Retinal pigment epithelial cell (primary cell): ENCODE results near the gene PPM1A.

Source experiments
- DNase-seq: peaks from one replicate; pipeline ENCODE4 v3.0.0-alpha.2; 2010; ENCODE audit warnings: low read depth
- H3K4me3 ChIP-seq: 2 replicates; pipeline ENCODE4 v1.5.1; 2011; ENCODE audit warnings: mild to moderate bottlenecking, low read length, control low read depth, moderate library complexity
- TF ChIP-seq, protein P1 (sequence below): conservative IDR thresholded peaks from 2 replicates; pipeline ENCODE4 v1.5.1; 2011; ENCODE audit warnings: low read depth, low read length, control low read depth, inconsistent platforms

The PPM1A gene

DNA sequence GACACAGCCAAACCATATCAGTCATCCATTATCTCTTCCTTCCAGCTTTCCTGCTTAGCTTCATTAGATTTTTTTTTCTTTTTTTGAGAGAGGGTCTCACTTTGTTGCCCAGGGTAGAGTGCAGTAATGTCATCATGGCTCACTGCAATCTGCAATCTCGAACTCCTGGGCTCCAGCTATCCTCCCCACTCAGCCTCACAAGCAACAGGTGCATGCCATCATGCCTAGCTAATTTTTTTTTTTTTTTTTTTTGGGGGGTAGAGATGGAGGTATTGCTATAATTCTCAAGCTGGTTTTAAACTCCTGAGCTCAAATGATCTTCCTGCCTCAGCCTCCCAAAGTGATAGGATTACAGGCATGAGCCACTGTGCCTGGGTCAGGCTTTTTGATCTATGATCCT is 38.3 kb upstream of the PPM1A start:
- no peak overlapping the region for H3K4me3 ChIP-seq
- no peak for DNase-seq
- TF ChIP-seq, protein P1, sequence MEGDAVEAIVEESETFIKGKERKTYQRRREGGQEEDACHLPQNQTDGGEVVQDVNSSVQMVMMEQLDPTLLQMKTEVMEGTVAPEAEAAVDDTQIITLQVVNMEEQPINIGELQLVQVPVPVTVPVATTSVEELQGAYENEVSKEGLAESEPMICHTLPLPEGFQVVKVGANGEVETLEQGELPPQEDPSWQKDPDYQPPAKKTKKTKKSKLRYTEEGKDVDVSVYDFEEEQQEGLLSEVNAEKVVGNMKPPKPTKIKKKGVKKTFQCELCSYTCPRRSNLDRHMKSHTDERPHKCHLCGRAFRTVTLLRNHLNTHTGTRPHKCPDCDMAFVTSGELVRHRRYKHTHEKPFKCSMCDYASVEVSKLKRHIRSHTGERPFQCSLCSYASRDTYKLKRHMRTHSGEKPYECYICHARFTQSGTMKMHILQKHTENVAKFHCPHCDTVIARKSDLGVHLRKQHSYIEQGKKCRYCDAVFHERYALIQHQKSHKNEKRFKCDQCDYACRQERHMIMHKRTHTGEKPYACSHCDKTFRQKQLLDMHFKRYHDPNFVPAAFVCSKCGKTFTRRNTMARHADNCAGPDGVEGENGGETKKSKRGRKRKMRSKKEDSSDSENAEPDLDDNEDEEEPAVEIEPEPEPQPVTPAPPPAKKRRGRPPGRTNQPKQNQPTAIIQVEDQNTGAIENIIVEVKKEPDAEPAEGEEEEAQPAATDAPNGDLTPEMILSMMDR: no peak

DNA sequence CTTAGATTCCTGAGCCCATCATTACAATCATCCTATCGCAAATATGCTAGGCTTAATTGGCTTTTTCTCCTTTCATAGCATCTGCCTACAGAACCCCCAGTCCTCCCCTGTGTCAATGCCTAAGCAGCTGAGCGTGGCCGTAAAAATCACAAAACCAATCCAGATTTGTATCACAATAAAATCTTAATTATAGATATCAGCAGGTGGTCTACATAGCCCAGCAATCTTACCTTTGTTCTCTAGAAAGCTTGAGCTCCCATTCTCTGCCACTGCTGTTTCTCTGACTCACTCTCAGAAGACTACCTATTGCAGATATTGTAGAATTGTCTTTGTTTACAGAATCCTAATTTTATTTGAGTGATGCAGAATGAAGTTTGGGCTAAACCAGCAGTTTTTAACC is 37.9 kb upstream of the PPM1A start:
- TF ChIP-seq, protein P1: no peak
- no peak for DNase-seq
- no peak overlapping the region for H3K4me3 ChIP-seq

GRCh38 chr14:60212503-60213371 is 36.3 kb upstream of the PPM1A start:
- TF ChIP-seq, protein P1: no peak
- DNase-seq: no peak
- H3K4me3 ChIP-seq: no peak overlapping the region

- TF ChIP-seq, protein P1: no peak
- DNase-seq: no peak
- no peak overlapping the region for H3K4me3 ChIP-seq
Observed at GRCh38 chr14:60214003-60214402, 35.0 kb upstream of the PPM1A start.

- no peak overlapping the region for H3K4me3 ChIP-seq
- TF ChIP-seq, protein P1: no peak
- DNase-seq: no peak
Observed at GRCh38 chr14:60214415-60215126, 34.5 kb upstream of the PPM1A start.

DNA sequence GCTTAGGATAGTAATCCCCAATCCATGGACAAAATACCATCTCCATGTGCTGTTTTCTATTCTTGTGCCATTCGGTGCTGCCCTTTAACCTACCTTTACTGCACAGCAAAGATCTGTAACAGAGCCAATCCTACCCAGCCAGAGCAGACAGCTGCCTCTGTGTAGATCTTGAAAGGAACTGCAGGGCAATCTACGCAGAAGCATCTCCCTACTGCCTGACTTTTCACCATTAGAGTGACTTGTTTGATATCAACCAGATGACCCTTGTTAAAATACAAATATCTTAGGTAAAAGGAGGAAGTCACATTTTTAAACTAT is 33.9 kb upstream of the PPM1A start:
- no peak overlapping the region for H3K4me3 ChIP-seq
- no peak for DNase-seq
- TF ChIP-seq, protein P1: no peak
